T-helper 1 cell (primary cell): ENCODE data around the gene STAB2.

Source experiments
- DNase-seq, 5 donors: peaks; one replicate each; pipeline ENCODE4 v3.0.0-alpha.2; 2012 to 2020

Gene STAB2

GRCh38 chr12:103810111-103810510 lies 223.0 kb downstream of the STAB2 start:
- DNase-seq, result no peak

GRCh38 chr12:103811791-103812190 lies 224.7 kb downstream of the STAB2 start:
- DNase-seq, result no peak

GRCh38 chr12:103812789-103813188 lies 225.7 kb downstream of the STAB2 start:
- DNase-seq, result no peak

GRCh38 chr12:103813426-103813825 lies 226.4 kb downstream of the STAB2 start:
- no peak for DNase-seq

- no peak for DNase-seq
These were observed 226.9 kb downstream of the STAB2 start for GRCh38 chr12:103813949-103814348.

- no peak for DNase-seq
These were observed 227.4 kb downstream of the STAB2 start for GRCh38 chr12:103814436-103814835.
